Activated naive CD4-positive, alpha-beta T cell treated with anti-CD3 and anti-CD28 coated beads, Interleukin-2, amount 10 ng/mL, durations not matched to agents 5 hours and 36 hours (primary cell): Measurements from ENCODE around the gene EIF4A2. TPM values are rescaled to one million over a fixed set of nuclear protein-coding genes. Genes with fewer than 3 reads are reported as not detected.

Experiments used
- microRNA-seq: library from miRNA; unstranded; fragments of <30 nt; microRNA quantifications from one replicate; pipeline ENCODE4 v1.2.0, GENCODE V29; 2022; ENCODE audit warnings: borderline microRNAs expressed, borderline replicate concordance
- total RNA-seq, 2 experiments: library from RNA; stranded (reverse); gene quantifications; one replicate each; pipeline ENCODE4 v1.2.3, GENCODE V29; 2021

The EIF4A2 gene
- 100 to 1,000 TPM; 392 to 397 TPM for total RNA-seq

GRCh38 chr3:186783058-186783730 lies at the start of gene EIF4A2:
EIF4A2 (plus strand) TSS chr3:186783577; CDS start chr3:186783611, 34 bp downstream.

GRCh38 chr3:186806089-186807055 lies 23.0 kb downstream of the EIF4A2 start, which contains the start of gene RFC4:
RFC4 (minus strand) TSS chr3:186806482; CDS start chr3:186804713, 1,769 bp downstream.

Small RNA genes lying within 50 kb of the gene (microRNA-seq; reads per million reads assigned to microRNA genes)
- 6.3 reads per million, percentile 34 among the genes with 10 or more reads in this experiment for gene MIR1248

Other genes with a start within 250 kb of the EIF4A2 start
- gene CRYGS, start 239.2 kb upstream of the EIF4A2 start, total RNA-seq, result 1 to 10 TPM; 4.3 to 5.6 TPM
- 10 to 100 TPM; 13.1 to 14.4 TPM for gene TBCCD1, start 216.2 kb upstream of the EIF4A2 start, total RNA-seq
- gene DNAJB11, start 212.9 kb upstream of the EIF4A2 start, total RNA-seq, result 10 to 100 TPM; 42.0 to 45.6 TPM
- gene AHSG, start 170.5 kb upstream of the EIF4A2 start, total RNA-seq, result not detected
- not detected for gene FETUB, start 143.2 kb upstream of the EIF4A2 start, total RNA-seq
- gene HRG, start 117.6 kb upstream of the EIF4A2 start, total RNA-seq, result not detected
- gene KNG1, start 66.2 kb upstream of the EIF4A2 start, total RNA-seq, result not detected
- gene RFC4, start 22.9 kb downstream of the EIF4A2 start, total RNA-seq, result 10 to 100 TPM; 54.7 to 58.5 TPM
- gene ADIPOQ, start 59.1 kb downstream of the EIF4A2 start, total RNA-seq, result not detected
- gene ST6GAL1, start 146.9 kb downstream of the EIF4A2 start, total RNA-seq, result 100 to 1,000 TPM; 153 TPM